Kidney (tissue), 22 donors: Measurements from ENCODE around the gene RPL15. TPM values are rescaled to one million over a fixed set of nuclear protein-coding genes. Genes with fewer than 3 reads are reported as not detected.

Experiments used
- DNase-seq, 5 donors: peaks; one replicate each; pipeline ENCODE4 v3.0.0-alpha.2; 2013 to 2020
- FAIRE-seq: peaks from 2 replicates; lab custom pipeline; 2012; peaks lifted over from hg19 to GRCh38; lab: Jason Lieb, UNC
- H3K27ac ChIP-seq, 2 donors: one replicate each; pipeline ENCODE4 v1.7.0; 2013; ENCODE audit warnings: low read depth in 2 of 2, low read length in 2 of 2, inconsistent platforms in 1 of 2
- H3K27me3 ChIP-seq: one replicate; pipeline ENCODE4 v1.7.1; 2013; ENCODE audit warnings: low read length, inconsistent platforms; ENCODE audit not compliant: control insufficient read depth, insufficient read depth
- H3K36me3 ChIP-seq, 3 donors: one replicate each; pipeline versions ENCODE4 v1.7.0 to v1.7.1; 2013; ENCODE audit warnings: low read length in 3 of 3, control low read depth in 1 of 3, inconsistent platforms in 1 of 3; ENCODE audit not compliant: insufficient read depth in 3 of 3, control insufficient read depth in 2 of 3
- H3K4me1 ChIP-seq, 3 donors: one replicate each; pipeline versions ENCODE4 v1.7.0 to v1.7.1; 2013; ENCODE audit warnings: low read length in 3 of 3, inconsistent platforms in 1 of 3, low read depth in 1 of 3; ENCODE audit not compliant: control insufficient read depth in 2 of 3, insufficient read depth in 2 of 3
- H3K4me3 ChIP-seq, 3 donors: one replicate each; pipeline versions ENCODE4 v1.7.0 to v1.8.1; 2013; ENCODE audit warnings: low read length in 3 of 3, control low read depth in 1 of 3, inconsistent platforms in 1 of 3
- H3K9ac ChIP-seq, 3 donors: one replicate each; pipeline versions ENCODE4 v1.7.0 to v1.7.1; 2013; ENCODE audit warnings: low read length in 3 of 3, control low read depth in 1 of 3, inconsistent platforms in 1 of 3
- H3K9me3 ChIP-seq, 3 donors: one replicate each; pipeline versions ENCODE4 v1.7.0 to v1.7.1; 2013; ENCODE audit warnings: low read length in 3 of 3, control low read depth in 1 of 3, inconsistent platforms in 1 of 3; ENCODE audit not compliant: control insufficient read depth in 2 of 3, insufficient read depth in 1 of 3
- intact Hi-C: fragments of 100-400 bp; cut with DNase I; formaldehyde crosslinking; loops from one replicate; pipeline ENCODE4 v1.11.1; 2022
- long read RNA-seq, 10 donors: library from polyadenylated mRNA in 1 of 10; unstranded in 1 of 10; transcript quantifications; one replicate each; pipeline ENCODE4 v2.0.0 and lab custom pipeline, GENCODE V29; 2021 to 2026
- polyA plus RNA-seq: library from polyadenylated mRNA; stranded (reverse); fragments of 350-450 nt; fragmentation: Illumina TruSeq; extraction: RNeasy Lipid Tissue Mini Kit (QIAGEN cat#74804); gene quantifications from one replicate; pipeline ENCODE4 v1.2.3, GENCODE V29; 2014; ENCODE audit warnings: low read depth, low replicate concordance; ENCODE audit not compliant: insufficient read depth
- total RNA-seq: library from RNA; stranded (reverse); fragmentation: NEBNext Ultra II Directional; extraction: Animal tissue kit (Norgen Biotek cat#: 25700); gene quantifications from one replicate; pipeline ENCODE4 v1.2.1, GENCODE V29; 2021
- TF ChIP-seq, protein P1 (sequence below): IDR thresholded peaks from 3 replicates; pipeline ENCODE4 v1.5.1; 2012; ENCODE audit warnings: mild to moderate bottlenecking, moderate library complexity, borderline replicate concordance; ENCODE audit not compliant: insufficient read depth; ENCODE audit errors: extremely low read depth
- donor health status: control.
- donor health status: control.
- donor health status: control.
- donor health status: control.
- donor health status: control.
- donor health status: DM: yes; HTN: yes; CAD: no.
- donor health status: Normal renal cell carcinoma (clear cell type).

RPL15 gene
- total RNA-seq, result 1,508 TPM
- 2,114 TPM for polyA plus RNA-seq
- long read RNA-seq, donor 1, transcript RPL15-208 (4 exons, 1,063 nt), result minor isoform, 71 of 875 reads
- long read RNA-seq, donor 1, transcript RPL15-202 (3 exons, 820 nt), result minor isoform, 85 of 875 reads
- long read RNA-seq, donor 1, transcript RPL15-201 (4 exons, 2,730 nt), result major isoform, 646 of 875 reads
- long read RNA-seq, donor 1, transcript RPL15-212 (2 exons, 1,785 nt), result minor isoform, 30 of 875 reads
- long read RNA-seq, donor 1, partial matches to known transcripts, result 18 of 875 reads
- long read RNA-seq, donor 1, other reads (novel, unspliced or antisense), result 8 of 875 reads
- long read RNA-seq, donor 2, transcript RPL15-201 (4 exons, 2,730 nt), result major isoform, 897 of 1,195 reads
- long read RNA-seq, donor 2, transcript RPL15-202 (3 exons, 820 nt), result minor isoform, 116 of 1,195 reads
- long read RNA-seq, donor 2, transcript RPL15-212 (2 exons, 1,785 nt), result minor isoform, 27 of 1,195 reads
- long read RNA-seq, donor 2, transcript RPL15-208 (4 exons, 1,063 nt), result minor isoform, 105 of 1,195 reads
- long read RNA-seq, donor 2, partial matches to known transcripts, result 11 of 1,195 reads
- long read RNA-seq, donor 2, other reads (novel, unspliced or antisense), result 15 of 1,195 reads
- long read RNA-seq, donor 3, transcript RPL15-212 (2 exons, 1,785 nt), result minor isoform, 31 of 1,429 reads
- long read RNA-seq, donor 3, transcript RPL15-202 (3 exons, 820 nt), result minor isoform, 134 of 1,429 reads
- long read RNA-seq, donor 3, transcript RPL15-201 (4 exons, 2,730 nt), result major isoform, 966 of 1,429 reads
- long read RNA-seq, donor 3, transcript RPL15-208 (4 exons, 1,063 nt), result minor isoform, 135 of 1,429 reads
- long read RNA-seq, donor 3, partial matches to known transcripts, result 94 of 1,429 reads
- long read RNA-seq, donor 3, other reads (novel, unspliced or antisense), result 26 of 1,429 reads
- long read RNA-seq, donor 4, transcript RPL15-201 (4 exons, 2,730 nt), result major isoform, 710 of 944 reads
- long read RNA-seq, donor 4, transcript RPL15-212 (2 exons, 1,785 nt), result minor isoform, 15 of 944 reads
- long read RNA-seq, donor 4, transcript RPL15-208 (4 exons, 1,063 nt), result minor isoform, 79 of 944 reads
- long read RNA-seq, donor 4, transcript RPL15-202 (3 exons, 820 nt), result minor isoform, 87 of 944 reads
- long read RNA-seq, donor 4, partial matches to known transcripts, result 14 of 944 reads
- long read RNA-seq, donor 4, other reads (novel, unspliced or antisense), result 13 of 944 reads
- long read RNA-seq, donor 5, transcript RPL15-201 (4 exons, 2,730 nt), result major isoform, 55 of 93 reads
- long read RNA-seq, donor 5, transcript RPL15-202 (3 exons, 820 nt), result minor isoform, 11 of 93 reads
- long read RNA-seq, donor 5, partial matches to known transcripts, result 22 of 93 reads
- long read RNA-seq, donor 5, other reads (novel, unspliced or antisense), result 0 of 93 reads
- long read RNA-seq, donor 6, transcript RPL15-212 (2 exons, 1,785 nt), result minor isoform, 111 of 3,522 reads
- long read RNA-seq, donor 6, transcript RPL15-202 (3 exons, 820 nt), result minor isoform, 513 of 3,522 reads
- long read RNA-seq, donor 6, transcript RPL15-208 (4 exons, 1,063 nt), result minor isoform, 285 of 3,522 reads
- long read RNA-seq, donor 6, transcript RPL15-201 (4 exons, 2,730 nt), result major isoform, 1,883 of 3,522 reads
- long read RNA-seq, donor 6, partial matches to known transcripts, result 645 of 3,522 reads
- long read RNA-seq, donor 6, other reads (novel, unspliced or antisense), result 30 of 3,522 reads
- long read RNA-seq, donor 7, transcript RPL15-201 (4 exons, 2,730 nt), result major isoform, 541 of 684 reads
- long read RNA-seq, donor 7, transcript RPL15-208 (4 exons, 1,063 nt), result minor isoform, 42 of 684 reads
- long read RNA-seq, donor 7, transcript RPL15-215 (4 exons, 824 nt), result minor isoform, 6 of 684 reads
- long read RNA-seq, donor 7, transcript RPL15-202 (3 exons, 820 nt), result minor isoform, 30 of 684 reads
- long read RNA-seq, donor 7, partial matches to known transcripts, result 59 of 684 reads
- long read RNA-seq, donor 7, other reads (novel, unspliced or antisense), result 2 of 684 reads
- long read RNA-seq, donor 8, transcript RPL15-202 (3 exons, 820 nt), result minor isoform, 146 of 1,065 reads
- long read RNA-seq, donor 8, transcript RPL15-212 (2 exons, 1,785 nt), result minor isoform, 25 of 1,065 reads
- long read RNA-seq, donor 8, transcript RPL15-208 (4 exons, 1,063 nt), result minor isoform, 113 of 1,065 reads
- long read RNA-seq, donor 8, transcript RPL15-201 (4 exons, 2,730 nt), result major isoform, 727 of 1,065 reads
- long read RNA-seq, donor 8, partial matches to known transcripts, result 18 of 1,065 reads
- long read RNA-seq, donor 8, other reads (novel, unspliced or antisense), result 15 of 1,065 reads
- long read RNA-seq, donor 9, transcript RPL15-202 (3 exons, 820 nt), result minor isoform, 59 of 617 reads
- long read RNA-seq, donor 9, transcript RPL15-208 (4 exons, 1,063 nt), result minor isoform, 55 of 617 reads
- long read RNA-seq, donor 9, transcript RPL15-212 (2 exons, 1,785 nt), result minor isoform, 16 of 617 reads
- long read RNA-seq, donor 9, transcript RPL15-201 (4 exons, 2,730 nt), result major isoform, 455 of 617 reads
- long read RNA-seq, donor 9, partial matches to known transcripts, result 9 of 617 reads
- long read RNA-seq, donor 9, other reads (novel, unspliced or antisense), result 7 of 617 reads
- long read RNA-seq, donor 10, transcript RPL15-202 (3 exons, 820 nt), result minor isoform, 134 of 848 reads
- long read RNA-seq, donor 10, transcript RPL15-212 (2 exons, 1,785 nt), result minor isoform, 48 of 848 reads
- long read RNA-seq, donor 10, transcript RPL15-201 (4 exons, 2,730 nt), result major isoform, 564 of 848 reads
- long read RNA-seq, donor 10, transcript RPL15-208 (4 exons, 1,063 nt), result minor isoform, 59 of 848 reads
- long read RNA-seq, donor 10, partial matches to known transcripts, result 17 of 848 reads
- long read RNA-seq, donor 10, other reads (novel, unspliced or antisense), result 10 of 848 reads

DNA sequence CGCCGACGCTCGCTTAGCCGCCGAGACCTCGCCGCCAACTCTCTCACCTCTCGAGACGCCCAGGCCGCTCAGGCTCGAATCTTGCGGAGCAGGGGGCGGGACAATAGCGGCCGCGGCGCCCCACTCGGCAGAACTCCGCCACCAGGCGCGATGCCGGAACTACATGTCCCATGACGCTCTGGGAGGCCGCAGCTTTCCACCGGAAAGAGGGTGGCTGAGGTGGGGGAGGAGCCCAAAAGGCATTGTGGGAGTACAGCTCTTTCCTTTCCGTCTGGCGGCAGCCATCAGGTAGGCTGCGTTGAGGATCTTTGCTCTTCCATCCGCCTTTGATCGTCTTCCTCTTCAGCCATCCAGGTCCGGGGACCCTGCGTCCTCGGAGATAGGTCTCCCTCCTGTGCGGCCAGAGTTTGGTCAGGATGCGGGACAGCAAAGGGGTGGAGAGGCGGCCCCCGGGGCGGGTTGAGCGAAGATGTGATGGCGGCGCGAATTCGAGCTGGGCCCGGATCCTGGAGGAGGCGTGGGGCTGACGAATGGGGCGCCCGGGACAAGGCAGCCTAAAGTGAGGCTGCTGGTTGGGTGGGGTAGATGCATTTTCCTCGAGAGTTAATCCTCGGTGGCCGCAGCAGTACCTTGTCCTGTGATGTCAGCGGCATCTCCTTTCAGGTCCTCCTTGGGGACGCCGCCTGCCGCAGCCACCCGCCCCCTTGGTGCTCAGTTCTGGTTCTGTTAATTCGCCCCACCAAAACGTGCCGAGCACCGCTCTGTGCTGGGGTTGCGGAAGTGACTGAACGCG lies at the start of gene RPL15, which contains the start of gene NKIRAS1:
TSS of gene RPL15 (plus strand) at position 247 of the 793 bp plus-strand sequence. CDS start 728 bp downstream, outside the sequence.
TSS of gene NKIRAS1 (minus strand) at position 105 of the 793 bp plus-strand sequence. CDS start 6,086 bp downstream, outside the sequence.
- Histone ChIP-seq H3K9me3 (no peaks in the 10 kb centered on the region), H3K4me1 (peaks cover 7 to 21% (median 17%) of the 10 kb centered on the region in 3 donors), H3K27ac (peak within 1 kb of the TSS; percentile 94 to 95), H3K9ac (peak within 1 kb of the TSS; percentile 89 to 97 (median 95)), H3K4me3 (peak within 1 kb of the TSS; percentile 84 to 97 (median 91)), H3K27me3 (no peaks in the 10 kb centered on the region), H3K36me3 (peaks cover 3 to 17% (median 9%) of the 10 kb centered on the region in 3 donors)
- FAIRE-seq, result no peak
- TF ChIP-seq, protein P1, sequence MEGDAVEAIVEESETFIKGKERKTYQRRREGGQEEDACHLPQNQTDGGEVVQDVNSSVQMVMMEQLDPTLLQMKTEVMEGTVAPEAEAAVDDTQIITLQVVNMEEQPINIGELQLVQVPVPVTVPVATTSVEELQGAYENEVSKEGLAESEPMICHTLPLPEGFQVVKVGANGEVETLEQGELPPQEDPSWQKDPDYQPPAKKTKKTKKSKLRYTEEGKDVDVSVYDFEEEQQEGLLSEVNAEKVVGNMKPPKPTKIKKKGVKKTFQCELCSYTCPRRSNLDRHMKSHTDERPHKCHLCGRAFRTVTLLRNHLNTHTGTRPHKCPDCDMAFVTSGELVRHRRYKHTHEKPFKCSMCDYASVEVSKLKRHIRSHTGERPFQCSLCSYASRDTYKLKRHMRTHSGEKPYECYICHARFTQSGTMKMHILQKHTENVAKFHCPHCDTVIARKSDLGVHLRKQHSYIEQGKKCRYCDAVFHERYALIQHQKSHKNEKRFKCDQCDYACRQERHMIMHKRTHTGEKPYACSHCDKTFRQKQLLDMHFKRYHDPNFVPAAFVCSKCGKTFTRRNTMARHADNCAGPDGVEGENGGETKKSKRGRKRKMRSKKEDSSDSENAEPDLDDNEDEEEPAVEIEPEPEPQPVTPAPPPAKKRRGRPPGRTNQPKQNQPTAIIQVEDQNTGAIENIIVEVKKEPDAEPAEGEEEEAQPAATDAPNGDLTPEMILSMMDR, result peak; percentile 1
- peak; percentile 98 to 99 (median 98) for DNase-seq
- intact Hi-C loops, result no loop called here

DNA sequence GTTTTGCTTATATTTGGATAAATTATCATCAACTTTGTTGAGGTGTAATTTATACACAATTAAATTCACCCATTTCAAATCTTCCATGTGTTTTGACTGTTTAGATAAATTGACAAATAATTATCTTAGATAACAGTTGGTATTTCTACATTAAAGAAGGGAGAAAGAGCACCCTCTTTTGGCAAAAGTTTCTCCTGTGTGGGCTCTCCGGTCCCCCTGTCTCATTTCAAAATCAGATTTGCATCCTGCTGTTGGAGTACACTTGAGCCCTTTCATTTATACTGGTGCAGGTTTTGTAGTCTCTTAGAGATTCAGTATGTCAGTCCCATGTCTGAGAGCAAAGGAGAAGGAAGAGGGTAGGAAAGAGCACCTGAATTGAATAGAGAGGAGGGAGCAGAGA lies 49.5 kb upstream of the RPL15 start:
- no peak overlapping the region for H3K9ac ChIP-seq
- DNase-seq, result no peak
- TF ChIP-seq, protein P1, result no peak

More for the DNA sequence above, 49.5 kb upstream of the RPL15 start:
- H3K36me3 ChIP-seq, result no peaks in the 10 kb centered on the region
- H3K4me1 ChIP-seq, result peaks cover 5 to 16% (median 10%) of the 10 kb centered on the region in 3 donors
- H3K27me3 ChIP-seq, result no peaks in the 10 kb centered on the region
- intact Hi-C loops, result no loop called here
- H3K4me3 ChIP-seq, result no peak overlapping the region
- H3K9me3 ChIP-seq, result no peaks in the 10 kb centered on the region
- FAIRE-seq, result no peak
- no peak overlapping the region for H3K27ac ChIP-seq
